PFSK-1 (cell line): ENCODE measurements around the gene GDPD5.

Experiments used
- FOXP2 ChIP-seq: optimal IDR thresholded peaks from 2 replicates; pipeline ENCODE3; 2011; ENCODE audit warnings: borderline replicate concordance, control low read depth, inconsistent platforms; ENCODE audit not compliant: insufficient read depth; ENCODE audit errors: extremely low read length, extremely low read depth
- POLR2AphosphoS5 ChIP-seq: IDR thresholded peaks from 2 replicates; pipeline ENCODE4 v1.6.1; 2012; ENCODE audit warnings: low read depth, mild to moderate bottlenecking, control low read depth, low read length, moderate library complexity
- SIN3A ChIP-seq: IDR thresholded peaks from 2 replicates; pipeline ENCODE4 v1.6.1; 2012; ENCODE audit warnings: mild to moderate bottlenecking, low read length, moderate library complexity, borderline replicate concordance; ENCODE audit not compliant: insufficient read depth
- TAF1 ChIP-seq: IDR thresholded peaks from 2 replicates; pipeline ENCODE4 v1.6.1; 2012; ENCODE audit warnings: low read length, control low read depth, borderline replicate concordance; ENCODE audit not compliant: insufficient read depth
- TF ChIP-seq, protein P1 (sequence below), 2 experiments: IDR thresholded peaks; 2 replicates each; pipeline versions ENCODE4 v1.6.1 to v1.8.0; 2011 to 2012; ENCODE audit warnings: low read depth in 2 of 2, low read length in 2 of 2, control low read depth in 1 of 2, inconsistent platforms in 1 of 2, mild to moderate bottlenecking in 1 of 2, moderate library complexity in 1 of 2; ENCODE audit not compliant: insufficient read depth in 1 of 2

DNA sequence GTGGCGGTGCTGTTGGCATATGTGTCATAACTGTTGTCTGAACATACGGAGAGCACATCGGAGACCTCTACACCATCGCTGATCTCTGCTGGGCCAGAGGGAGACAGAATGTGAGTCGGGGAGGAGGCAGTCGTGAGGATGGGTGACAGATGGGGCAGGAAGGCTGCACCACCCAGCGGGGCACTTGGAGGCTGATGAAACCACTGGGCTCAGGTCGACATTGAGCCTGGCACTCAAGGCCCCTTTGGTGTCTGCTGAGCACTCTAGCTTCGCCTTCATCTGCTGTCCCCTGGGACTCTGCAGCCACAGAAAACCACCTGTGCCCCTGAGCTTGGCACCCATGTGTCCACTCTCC is 90.2 kb downstream of the GDPD5 start:
- TF ChIP-seq TAF1 = no peak
- TF ChIP-seq, protein P1, sequence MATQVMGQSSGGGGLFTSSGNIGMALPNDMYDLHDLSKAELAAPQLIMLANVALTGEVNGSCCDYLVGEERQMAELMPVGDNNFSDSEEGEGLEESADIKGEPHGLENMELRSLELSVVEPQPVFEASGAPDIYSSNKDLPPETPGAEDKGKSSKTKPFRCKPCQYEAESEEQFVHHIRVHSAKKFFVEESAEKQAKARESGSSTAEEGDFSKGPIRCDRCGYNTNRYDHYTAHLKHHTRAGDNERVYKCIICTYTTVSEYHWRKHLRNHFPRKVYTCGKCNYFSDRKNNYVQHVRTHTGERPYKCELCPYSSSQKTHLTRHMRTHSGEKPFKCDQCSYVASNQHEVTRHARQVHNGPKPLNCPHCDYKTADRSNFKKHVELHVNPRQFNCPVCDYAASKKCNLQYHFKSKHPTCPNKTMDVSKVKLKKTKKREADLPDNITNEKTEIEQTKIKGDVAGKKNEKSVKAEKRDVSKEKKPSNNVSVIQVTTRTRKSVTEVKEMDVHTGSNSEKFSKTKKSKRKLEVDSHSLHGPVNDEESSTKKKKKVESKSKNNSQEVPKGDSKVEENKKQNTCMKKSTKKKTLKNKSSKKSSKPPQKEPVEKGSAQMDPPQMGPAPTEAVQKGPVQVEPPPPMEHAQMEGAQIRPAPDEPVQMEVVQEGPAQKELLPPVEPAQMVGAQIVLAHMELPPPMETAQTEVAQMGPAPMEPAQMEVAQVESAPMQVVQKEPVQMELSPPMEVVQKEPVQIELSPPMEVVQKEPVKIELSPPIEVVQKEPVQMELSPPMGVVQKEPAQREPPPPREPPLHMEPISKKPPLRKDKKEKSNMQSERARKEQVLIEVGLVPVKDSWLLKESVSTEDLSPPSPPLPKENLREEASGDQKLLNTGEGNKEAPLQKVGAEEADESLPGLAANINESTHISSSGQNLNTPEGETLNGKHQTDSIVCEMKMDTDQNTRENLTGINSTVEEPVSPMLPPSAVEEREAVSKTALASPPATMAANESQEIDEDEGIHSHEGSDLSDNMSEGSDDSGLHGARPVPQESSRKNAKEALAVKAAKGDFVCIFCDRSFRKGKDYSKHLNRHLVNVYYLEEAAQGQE (IDR thresholded peaks at IDR 0.05; ENCODE audit: insufficient read depth in 1 of 2, low read depth in 2 of 2, low read length in 2 of 2) = no peak
- no peak for TF ChIP-seq SIN3A
- no peak for TF ChIP-seq POLR2AphosphoS5
- no peak for TF ChIP-seq FOXP2
